HG03565 (cell line): ENCODE data around the gene FGF13.

Experiments used
- ATAC-seq: cut with Tn5 transposase; IDR thresholded peaks from one replicate; pipeline ENCODE4 v1.9.1; 2021; ENCODE audit warnings: mild to moderate bottlenecking, moderate library complexity; ENCODE audit not compliant: unreplicated experiment

The FGF13 gene

GRCh38 chrX:138664466-138664865 is 47.1 kb downstream of the FGF13 start:
- ATAC-seq = no peak

DNA sequence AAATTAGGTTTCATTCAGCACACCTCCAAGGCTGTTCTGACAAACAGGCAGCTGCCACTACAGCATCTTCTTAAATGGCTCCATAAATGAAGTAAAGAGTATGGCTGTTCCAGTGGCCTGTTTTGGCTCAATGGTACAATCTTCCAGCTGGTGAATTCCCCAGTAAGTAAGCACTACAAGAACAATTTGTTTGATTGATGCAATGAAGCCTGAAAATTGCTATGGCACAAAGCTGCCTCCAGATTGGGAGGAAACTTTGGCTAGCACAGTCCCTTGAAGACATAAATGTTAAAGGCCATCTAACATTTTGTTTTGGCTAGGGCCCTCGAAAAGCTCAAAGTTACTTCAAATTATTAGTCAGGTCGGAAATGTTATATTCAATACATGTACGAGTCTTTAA is 47.5 kb downstream of the FGF13 start:
- no peak for ATAC-seq

GRCh38 chrX:138651494-138651893 is 60.0 kb downstream of the FGF13 start:
- no peak for ATAC-seq

DNA sequence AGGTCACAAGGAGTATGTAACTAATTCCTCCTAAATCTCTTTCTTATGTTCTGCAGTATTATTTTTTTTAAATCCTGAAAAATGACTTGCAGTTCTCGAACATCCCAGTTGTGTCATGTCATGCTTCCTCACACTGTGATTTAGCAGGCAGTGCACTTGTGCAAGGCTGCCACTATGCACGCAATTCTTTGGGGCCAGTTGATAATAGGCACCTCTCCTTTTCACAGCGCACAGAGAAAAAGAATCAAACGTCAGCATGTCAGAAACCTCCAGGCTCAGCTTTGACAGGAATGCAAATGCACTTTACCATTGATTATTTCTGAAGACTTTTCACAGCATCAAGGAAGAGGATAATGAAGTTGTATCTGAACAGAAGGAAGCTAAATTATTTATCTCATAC is 62.9 kb downstream of the FGF13 start:
- no peak for ATAC-seq

GRCh38 chrX:138638996-138639395 is 72.5 kb downstream of the FGF13 start:
- no peak for ATAC-seq
